SK-N-SH treated with all-trans-retinoic acid at 6 μM for 48 hours (cell line): Measurements from ENCODE around the gene CORO7.

Source experiments
- CREB5 ChIP-seq: fragments of 250-450 bp; sonication (Bioruptor Pico); IDR thresholded peaks from 2 replicates; pipeline ENCODE4 v1.5.1; 2020; ENCODE audit warnings: low read depth, mild to moderate bottlenecking, moderate library complexity
- CSDC2 ChIP-seq: fragments of 250-450 bp; sonication (Bioruptor Pico); IDR thresholded peaks from 2 replicates; pipeline ENCODE4 v1.5.0; 2020; ENCODE audit warnings: mild to moderate bottlenecking, moderate library complexity
- GLIS3 ChIP-seq: fragments of 250-450 bp; sonication (Bioruptor Pico); IDR thresholded peaks from 2 replicates; pipeline ENCODE4 v1.5.0; 2020; ENCODE audit warnings: mild to moderate bottlenecking, moderate library complexity
- ISL1 ChIP-seq: fragments of 250-450 bp; sonication (Bioruptor Pico); IDR thresholded peaks from 2 replicates; pipeline ENCODE4 v2.1.2; 2022; ENCODE audit warnings: mild to moderate bottlenecking, moderate library complexity
- OSR1 ChIP-seq: fragments of 250-450 bp; sonication (Bioruptor Pico); IDR thresholded peaks from 2 replicates; pipeline ENCODE4 v1.8.0; 2022; ENCODE audit warnings: moderate library complexity, mild to moderate bottlenecking, inconsistent platforms
- RARB ChIP-seq: fragments of 250-450 bp; sonication (Bioruptor Pico); IDR thresholded peaks from 2 replicates; pipeline ENCODE4 v1.8.0; 2021; ENCODE audit warnings: mild to moderate bottlenecking, moderate library complexity
- ZC3H10 ChIP-seq: fragments of 250-450 bp; sonication (Bioruptor Pico); IDR thresholded peaks from 2 replicates; pipeline ENCODE4 v1.5.1; 2021; ENCODE audit warnings: mild to moderate bottlenecking, moderate library complexity
- ZFP3 ChIP-seq: fragments of 250-450 bp; sonication (Bioruptor Pico); IDR thresholded peaks from 2 replicates; pipeline ENCODE4 v1.5.0; 2020; ENCODE audit warnings: mild to moderate bottlenecking, moderate library complexity
- ZNF8 ChIP-seq: fragments of 450-650 bp; formaldehyde crosslinking; IDR thresholded peaks from 2 replicates; pipeline ENCODE4 v1.5.0; 2020; ENCODE audit warnings: mild to moderate bottlenecking, moderate library complexity
- TF ChIP-seq, protein P1 (sequence below): fragments of 250-450 bp; sonication (Bioruptor Pico); IDR thresholded peaks from 2 replicates; pipeline ENCODE4 v1.8.0; 2020; ENCODE audit warnings: mild to moderate bottlenecking, moderate library complexity, borderline replicate concordance
- TF ChIP-seq, protein P2 (sequence below): fragments of 250-450 bp; sonication (Bioruptor Pico); IDR thresholded peaks from 2 replicates; pipeline ENCODE4 v1.8.0; 2021; ENCODE audit warnings: low read depth, mild to moderate bottlenecking, moderate library complexity, borderline replicate concordance

DNA sequence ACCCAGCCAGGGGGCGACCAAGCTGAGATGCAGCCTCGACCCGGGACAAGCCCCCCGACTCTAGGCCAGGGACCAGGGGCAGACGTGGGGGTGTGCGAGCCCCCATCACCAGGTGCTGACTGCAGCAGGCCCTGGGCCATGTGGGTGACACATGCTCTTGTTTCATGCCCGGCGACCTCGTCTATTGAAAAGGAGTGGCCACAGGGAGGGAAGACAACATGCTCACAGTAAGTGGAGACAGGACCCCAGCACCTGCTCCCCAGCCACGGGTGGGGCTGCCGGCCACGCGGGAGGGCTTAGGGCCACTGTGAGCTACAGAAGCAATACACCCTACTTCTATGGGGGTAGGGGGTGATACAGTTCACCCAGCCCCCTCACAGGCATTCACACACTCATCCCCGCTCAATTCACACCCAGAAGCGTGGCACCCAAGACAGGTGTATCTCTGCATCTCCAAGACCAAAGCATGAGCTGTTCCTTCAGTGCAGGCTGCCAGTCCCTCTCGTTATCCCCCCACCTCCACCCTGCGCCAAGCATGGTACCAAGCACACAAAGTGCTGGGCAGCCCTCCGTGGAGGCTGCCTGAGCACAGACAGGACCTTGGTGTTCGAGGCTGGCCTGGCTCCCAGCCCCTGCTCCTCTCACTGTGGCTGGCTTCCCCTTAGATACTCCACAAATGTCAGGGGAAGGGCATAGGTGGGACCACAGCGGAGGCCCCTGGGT is 31.2 kb downstream of the CORO7 start:
- no peak for TF ChIP-seq ZC3H10 (CRISPR knock-in tag)
- TF ChIP-seq CREB5 (CRISPR knock-in tag), result no peak
- TF ChIP-seq RARB (CRISPR knock-in tag), result no peak
- TF ChIP-seq, protein P1, sequence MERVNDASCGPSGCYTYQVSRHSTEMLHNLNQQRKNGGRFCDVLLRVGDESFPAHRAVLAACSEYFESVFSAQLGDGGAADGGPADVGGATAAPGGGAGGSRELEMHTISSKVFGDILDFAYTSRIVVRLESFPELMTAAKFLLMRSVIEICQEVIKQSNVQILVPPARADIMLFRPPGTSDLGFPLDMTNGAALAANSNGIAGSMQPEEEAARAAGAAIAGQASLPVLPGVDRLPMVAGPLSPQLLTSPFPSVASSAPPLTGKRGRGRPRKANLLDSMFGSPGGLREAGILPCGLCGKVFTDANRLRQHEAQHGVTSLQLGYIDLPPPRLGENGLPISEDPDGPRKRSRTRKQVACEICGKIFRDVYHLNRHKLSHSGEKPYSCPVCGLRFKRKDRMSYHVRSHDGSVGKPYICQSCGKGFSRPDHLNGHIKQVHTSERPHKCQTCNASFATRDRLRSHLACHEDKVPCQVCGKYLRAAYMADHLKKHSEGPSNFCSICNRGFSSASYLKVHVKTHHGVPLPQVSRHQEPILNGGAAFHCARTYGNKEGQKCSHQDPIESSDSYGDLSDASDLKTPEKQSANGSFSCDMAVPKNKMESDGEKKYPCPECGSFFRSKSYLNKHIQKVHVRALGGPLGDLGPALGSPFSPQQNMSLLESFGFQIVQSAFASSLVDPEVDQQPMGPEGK (CRISPR knock-in tag), result no peak
- no peak for TF ChIP-seq CSDC2 (CRISPR knock-in tag)
- no peak for TF ChIP-seq ZFP3 (CRISPR knock-in tag)
- no peak for TF ChIP-seq ZNF8 (CRISPR knock-in tag)
- TF ChIP-seq, protein P2, sequence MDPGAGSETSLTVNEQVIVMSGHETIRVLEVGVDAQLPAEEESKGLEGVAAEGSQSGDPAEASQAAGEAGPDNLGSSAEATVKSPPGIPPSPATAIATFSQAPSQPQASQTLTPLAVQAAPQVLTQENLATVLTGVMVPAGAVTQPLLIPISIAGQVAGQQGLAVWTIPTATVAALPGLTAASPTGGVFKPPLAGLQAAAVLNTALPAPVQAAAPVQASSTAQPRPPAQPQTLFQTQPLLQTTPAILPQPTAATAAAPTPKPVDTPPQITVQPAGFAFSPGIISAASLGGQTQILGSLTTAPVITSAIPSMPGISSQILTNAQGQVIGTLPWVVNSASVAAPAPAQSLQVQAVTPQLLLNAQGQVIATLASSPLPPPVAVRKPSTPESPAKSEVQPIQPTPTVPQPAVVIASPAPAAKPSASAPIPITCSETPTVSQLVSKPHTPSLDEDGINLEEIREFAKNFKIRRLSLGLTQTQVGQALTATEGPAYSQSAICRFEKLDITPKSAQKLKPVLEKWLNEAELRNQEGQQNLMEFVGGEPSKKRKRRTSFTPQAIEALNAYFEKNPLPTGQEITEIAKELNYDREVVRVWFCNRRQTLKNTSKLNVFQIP (CRISPR knock-in tag), result no peak
- no peak for TF ChIP-seq ISL1 (CRISPR knock-in tag)
- TF ChIP-seq GLIS3 (CRISPR knock-in tag), result no peak
- no peak for TF ChIP-seq OSR1
